ENCODE measurements around the gene HIBADH.

DNA sequence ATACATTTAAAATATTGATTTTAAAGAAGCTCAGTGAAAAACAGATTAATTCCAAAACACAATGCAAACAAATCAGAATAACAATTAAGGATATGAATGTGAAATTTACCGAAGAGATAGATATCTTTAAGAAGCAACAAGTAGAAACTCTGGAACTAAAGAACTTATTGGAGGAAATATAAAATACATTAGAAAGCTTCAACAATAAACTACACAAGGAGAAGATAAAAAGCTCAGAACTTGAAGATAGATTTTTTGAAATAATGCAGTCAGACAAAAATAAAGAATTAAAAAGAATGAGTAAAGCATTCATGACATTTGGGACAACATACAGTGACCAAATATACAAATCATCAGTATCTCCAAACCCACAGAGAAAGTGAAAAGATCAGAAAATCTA is 43.2 kb downstream of the HIBADH start:
- TF ChIP-seq, protein P1, sequence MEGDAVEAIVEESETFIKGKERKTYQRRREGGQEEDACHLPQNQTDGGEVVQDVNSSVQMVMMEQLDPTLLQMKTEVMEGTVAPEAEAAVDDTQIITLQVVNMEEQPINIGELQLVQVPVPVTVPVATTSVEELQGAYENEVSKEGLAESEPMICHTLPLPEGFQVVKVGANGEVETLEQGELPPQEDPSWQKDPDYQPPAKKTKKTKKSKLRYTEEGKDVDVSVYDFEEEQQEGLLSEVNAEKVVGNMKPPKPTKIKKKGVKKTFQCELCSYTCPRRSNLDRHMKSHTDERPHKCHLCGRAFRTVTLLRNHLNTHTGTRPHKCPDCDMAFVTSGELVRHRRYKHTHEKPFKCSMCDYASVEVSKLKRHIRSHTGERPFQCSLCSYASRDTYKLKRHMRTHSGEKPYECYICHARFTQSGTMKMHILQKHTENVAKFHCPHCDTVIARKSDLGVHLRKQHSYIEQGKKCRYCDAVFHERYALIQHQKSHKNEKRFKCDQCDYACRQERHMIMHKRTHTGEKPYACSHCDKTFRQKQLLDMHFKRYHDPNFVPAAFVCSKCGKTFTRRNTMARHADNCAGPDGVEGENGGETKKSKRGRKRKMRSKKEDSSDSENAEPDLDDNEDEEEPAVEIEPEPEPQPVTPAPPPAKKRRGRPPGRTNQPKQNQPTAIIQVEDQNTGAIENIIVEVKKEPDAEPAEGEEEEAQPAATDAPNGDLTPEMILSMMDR (IDR thresholded peaks at IDR 0.05; ENCODE audit: extremely low read depth in 1 of 2, insufficient read depth in 1 of 2, low read depth in 1 of 2, low read length in 2 of 2): no peak
- no peak for TF ChIP-seq POLR2AphosphoS5 (IDR thresholded peaks at IDR 0.05; ENCODE audit: insufficient read depth, low read depth, low read length)
- TF ChIP-seq POLR2A (IDR thresholded peaks at IDR 0.05; ENCODE audit: low read depth, low read length): no peak
- TF ChIP-seq, protein P2, sequence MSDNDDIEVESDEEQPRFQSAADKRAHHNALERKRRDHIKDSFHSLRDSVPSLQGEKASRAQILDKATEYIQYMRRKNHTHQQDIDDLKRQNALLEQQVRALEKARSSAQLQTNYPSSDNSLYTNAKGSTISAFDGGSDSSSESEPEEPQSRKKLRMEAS (IDR thresholded peaks at IDR 0.05; ENCODE audit: insufficient read depth, insufficient read length): no peak

Data from endothelial cell of umbilical vein (primary cell).